Activated CD8-positive, alpha-beta memory T cell treated with anti-CD3 and anti-CD28 coated beads, Interleukin-2, amount 50 U/mL, for 48 hours (primary cell): ENCODE data around the gene COPS7A.

ENCODE experiments used
- DNase-seq: peaks from one replicate; pipeline ENCODE4 v3.0.0-alpha.2; 2020

Gene COPS7A

GRCh38 chr12:6752167-6752920 lies 28.5 kb downstream of the COPS7A start:
- no peak for DNase-seq

DNA sequence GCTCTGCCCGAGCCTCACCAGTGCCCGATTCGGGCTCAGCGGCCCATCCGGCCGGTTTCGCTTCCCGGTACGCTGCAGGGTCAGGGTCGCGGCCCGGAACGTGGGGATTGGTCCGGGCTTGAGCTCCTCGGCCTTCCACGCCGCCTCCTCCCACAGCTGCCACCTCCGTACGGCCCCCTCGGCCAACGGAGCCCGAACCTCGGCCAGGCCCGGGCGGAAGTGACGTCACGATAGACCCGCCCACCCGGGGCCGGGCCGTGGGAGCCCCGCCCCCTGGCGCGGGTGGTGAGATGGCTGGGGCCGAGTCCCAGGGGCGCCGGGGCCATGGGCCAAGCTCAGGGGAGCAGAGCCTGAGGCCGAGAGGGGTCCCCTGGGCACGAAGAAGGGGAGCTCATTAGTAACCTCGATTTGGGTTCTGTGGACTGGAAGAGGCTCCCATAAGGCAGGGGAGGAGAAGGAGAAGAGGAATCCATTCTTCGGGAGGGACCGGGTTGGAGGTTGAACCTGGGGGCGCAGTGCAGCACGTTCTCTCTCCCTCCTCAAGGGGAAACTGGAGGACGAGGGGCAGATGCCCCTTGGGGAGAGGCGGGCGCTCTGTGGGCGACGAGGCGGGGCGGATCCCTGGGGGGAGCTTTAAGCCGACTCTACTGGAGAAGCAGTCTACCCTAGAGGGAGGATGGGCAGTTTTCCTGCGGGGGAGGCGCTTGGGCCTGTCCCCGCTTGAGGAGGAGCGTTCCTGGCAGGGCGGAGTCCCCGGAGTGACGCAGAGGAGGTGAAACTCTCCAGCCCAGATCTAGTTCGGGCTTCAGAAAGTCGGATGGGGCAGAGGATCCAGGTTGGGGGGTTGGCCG lies 29.3 kb downstream of the COPS7A start, which contains the start of gene MLF2:
Gene MLF2, minus strand, starts transcription at position 221 of the 851 bp plus-strand sequence. CDS start 807 bp downstream, outside the sequence.
- DNase-seq: peak; percentile 99

DNA sequence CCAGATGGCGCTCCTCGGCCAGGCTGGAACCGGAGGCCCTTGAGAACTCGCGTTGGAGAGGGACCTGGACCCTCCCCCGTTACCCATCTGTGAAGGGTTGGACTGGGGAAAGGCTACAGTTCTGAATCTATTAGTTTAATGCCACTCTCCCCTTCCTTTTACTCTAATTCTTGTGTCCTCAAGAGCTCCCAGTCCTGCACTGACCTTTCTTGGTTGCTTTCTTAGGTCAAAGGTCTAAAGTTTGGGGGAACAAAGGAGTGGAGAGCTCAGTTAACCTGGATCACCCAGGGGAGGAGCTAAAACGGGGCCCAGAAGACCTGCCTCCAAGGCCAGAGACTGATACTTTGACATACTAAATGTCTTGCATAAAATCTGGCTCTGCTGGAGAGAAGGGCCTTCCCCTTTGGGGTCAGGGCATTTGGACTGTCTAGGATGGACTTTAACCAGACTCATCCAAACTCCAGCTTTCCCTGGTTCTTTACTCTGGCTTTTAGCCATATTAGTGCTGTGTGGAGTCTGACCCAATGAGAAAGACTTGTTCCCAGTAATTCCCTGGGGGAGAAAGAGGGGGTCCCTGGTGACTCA lies 30.0 kb downstream of the COPS7A start:
- DNase-seq: no peak

DNA sequence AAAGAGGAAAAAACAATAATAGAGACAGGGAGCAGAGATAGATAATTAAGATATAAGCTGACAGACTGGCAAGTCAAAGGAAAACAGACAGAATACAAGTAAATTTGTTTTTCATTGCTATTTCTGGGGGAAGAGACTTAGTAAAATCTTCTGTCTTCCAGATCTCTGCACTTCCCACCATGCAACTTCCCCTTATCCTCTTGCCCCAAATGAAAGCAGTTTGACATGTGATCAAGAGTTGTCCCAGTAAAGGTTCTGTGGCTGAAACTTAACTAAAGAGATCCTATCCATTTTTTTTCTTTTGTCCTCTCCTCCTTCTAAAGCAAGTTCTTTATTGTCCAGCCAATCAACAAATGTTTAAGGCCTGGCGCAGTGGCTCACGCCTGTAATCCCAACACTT lies 30.6 kb downstream of the COPS7A start:
- DNase-seq: no peak

DNA sequence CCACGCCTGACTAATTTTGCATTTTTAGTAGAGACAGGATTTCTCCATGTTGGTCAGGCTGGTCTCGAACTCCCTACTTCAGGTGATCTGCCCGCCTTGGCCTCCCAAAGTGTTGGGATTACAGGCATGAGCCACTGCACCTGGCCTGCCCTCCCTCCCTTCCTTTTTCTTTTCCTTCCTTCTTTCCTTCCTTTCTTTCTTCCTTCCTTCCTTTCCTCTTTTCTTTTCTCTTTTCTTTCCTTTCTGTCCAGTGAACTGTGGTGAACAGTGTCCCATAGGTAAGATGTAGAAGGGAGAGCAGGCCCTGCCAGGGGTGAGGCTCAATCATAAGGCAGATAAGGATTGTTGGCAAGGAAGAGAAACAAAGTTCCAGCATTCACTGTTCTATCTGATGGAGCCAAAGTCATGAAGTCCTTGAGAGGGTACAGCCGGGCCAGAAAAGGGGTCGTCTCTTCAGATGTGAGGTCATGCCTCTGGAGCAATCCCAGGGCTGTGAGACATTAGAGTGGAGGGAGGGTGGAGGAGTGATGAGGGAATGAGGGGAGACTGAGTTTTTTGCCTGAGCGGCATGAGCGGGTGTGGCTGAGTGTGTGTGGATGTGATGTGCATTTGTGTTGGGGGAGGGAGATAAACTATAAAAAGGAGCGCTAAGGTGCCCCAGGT lies 33.3 kb downstream of the COPS7A start:
- no peak for DNase-seq

GRCh38 chr12:6758506-6759095 lies 34.8 kb downstream of the COPS7A start:
- no peak for DNase-seq

GRCh38 chr12:6759741-6760140 lies 35.9 kb downstream of the COPS7A start:
- no peak for DNase-seq

- DNase-seq: no peak
Measured at GRCh38 chr12:6763380-6763779, 39.5 kb downstream of the COPS7A start.

DNA sequence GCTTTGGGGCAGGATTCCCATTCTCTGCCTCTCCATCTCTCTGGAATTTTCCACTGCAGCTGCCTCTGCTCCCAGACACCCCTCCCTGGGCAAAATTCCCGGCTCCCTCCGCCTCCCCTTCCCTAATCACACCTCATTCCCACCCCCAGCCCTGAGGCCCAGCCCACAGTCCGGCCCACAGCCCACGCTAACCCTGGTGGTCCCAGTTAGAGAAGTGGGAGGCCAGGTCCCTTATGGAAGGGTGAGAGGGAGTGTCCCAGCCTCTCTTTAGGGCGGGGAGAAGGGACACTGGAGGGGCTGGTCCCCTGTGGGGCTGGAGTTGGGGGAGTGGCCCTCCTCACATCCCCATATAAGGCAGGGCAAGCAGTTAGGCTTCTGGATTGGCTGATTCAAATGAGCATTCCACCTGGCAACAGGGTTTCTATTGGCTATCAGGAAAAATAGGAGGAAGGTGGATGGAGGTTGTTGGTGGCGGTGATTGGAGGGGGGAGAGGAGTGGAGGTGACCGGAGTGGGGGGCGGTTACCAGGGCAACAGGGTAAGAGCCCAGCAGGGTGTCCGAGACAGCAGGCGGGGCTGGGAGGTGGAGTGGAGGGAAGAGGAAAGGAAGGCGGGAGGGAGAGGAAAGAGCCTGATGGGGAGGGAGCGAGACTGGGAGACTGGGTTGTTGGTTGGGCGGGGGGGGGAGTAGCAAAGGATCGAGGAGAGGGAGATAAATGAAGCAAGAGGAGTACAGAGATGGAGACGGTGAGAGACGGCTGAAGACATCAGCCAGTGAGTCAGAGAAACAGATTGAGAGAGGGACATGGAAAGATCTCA lies 40.4 kb downstream of the COPS7A start:
- no peak for DNase-seq

GRCh38 chr12:6765048-6765633 lies 41.3 kb downstream of the COPS7A start:
- no peak for DNase-seq

- no peak for DNase-seq
Measured at GRCh38 chr12:6765634-6766581, 42.1 kb downstream of the COPS7A start, which contains the start of gene PTMS. TSS of gene PTMS (plus strand) at chr12:6766363. CDS start at chr12:6766706, 343 bp downstream.

DNA sequence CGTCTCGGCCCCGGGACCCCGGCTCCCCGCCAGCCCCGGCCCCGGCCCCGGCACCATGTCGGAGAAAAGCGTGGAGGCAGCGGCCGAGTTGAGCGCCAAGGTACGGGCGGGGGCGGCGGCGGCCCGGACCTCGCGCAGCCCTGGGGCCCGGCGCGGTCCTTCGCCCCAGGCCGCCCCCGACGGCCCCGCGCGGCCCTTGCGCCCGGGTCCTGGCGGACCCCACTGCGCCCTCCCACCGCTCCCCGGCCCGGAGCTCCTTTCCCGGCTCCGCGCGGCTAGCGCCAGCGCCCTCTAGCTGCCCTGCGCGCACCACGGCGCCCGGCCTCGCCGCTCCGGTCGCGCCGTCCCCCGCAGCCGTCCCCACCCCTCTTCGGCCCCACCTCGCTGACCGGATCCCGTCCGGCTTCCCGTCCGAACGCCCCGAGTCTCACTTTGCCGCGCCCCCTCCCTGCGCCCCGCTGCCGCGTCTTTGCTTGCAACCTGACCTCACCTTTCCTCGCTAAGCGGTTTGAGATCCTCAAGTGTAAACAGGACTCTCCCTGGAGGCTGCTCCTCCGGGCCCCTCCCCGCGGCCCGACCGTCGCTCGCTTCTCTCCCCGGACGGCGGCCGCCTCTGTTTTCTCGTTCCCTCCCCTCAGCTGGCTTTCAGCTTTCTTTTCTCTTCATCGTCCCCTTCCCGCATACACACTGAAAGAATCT lies 43.0 kb downstream of the COPS7A start:
- peak; percentile 79 for DNase-seq

DNA sequence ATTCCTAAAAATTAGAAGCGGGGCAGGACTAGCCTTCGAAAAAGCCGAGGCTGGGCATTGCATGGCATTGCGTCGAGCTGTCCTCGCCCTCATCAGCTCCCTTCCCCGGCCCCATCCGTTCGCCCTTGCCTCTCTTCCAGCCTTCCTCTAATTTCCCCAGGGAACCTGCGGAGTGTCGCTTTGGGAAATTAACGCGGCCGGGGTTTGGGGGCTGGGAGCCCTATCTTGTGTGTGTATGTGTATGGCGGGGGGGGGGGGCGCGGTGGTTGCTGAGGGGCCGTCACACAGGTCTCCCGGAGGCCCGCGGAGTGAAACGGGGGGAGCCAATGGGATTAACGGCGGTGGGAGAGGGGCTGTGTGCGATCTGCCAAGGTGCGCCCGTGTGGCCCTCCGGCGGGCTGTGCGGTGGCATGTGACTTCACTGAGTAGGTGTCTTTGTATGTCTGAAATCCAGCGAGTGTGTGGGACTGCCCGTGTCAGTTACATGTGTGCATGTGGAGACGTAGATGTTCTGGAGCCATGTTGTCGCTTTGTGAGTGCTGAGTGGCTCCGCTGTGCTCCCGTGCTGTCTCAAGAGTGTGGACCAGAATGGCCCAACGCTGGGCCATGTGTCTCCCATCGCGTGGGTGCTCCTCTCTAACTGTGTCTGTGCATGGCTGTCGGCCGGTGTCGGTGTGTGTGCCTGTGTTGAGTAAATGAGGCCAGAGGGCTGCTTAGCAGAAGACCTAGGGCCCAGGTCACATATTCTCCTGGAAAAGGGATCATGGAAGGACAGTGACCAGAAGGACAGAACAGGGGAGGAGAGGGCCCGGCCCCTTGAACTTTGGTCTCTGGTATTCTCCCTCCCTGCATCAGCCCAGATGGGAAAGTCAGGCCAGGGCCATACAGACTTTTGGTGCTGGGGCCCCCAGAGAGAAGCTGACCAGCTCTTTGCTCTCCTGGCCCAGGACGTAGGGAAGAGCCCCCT lies 43.8 kb downstream of the COPS7A start:
- DNase-seq: no peak

DNA sequence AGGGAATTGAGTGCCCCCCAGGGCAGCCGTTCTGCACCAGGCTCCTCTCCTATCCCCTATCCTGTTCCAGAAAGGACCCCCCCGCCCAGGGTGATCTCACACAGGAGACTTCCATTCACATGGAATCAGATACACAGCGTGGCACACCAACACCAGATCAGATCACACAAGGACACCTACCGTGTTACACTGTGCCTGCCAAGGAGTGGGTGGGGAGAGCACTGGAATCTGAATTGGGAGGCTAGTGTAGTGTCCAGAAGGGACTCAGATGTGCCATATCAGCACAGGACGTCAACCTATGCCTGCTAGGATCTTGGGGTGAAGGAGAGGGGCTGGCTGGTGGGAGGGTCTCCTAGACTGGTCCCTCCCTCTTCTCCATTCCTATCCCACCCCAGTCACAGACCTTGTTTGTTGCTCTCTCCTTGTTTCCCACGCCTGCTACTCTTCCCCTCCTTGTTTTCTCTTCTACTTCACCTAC lies 44.6 kb downstream of the COPS7A start:
- no peak for DNase-seq

GRCh38 chr12:6768990-6769389 lies 45.1 kb downstream of the COPS7A start:
- DNase-seq: peak; percentile 62

DNA sequence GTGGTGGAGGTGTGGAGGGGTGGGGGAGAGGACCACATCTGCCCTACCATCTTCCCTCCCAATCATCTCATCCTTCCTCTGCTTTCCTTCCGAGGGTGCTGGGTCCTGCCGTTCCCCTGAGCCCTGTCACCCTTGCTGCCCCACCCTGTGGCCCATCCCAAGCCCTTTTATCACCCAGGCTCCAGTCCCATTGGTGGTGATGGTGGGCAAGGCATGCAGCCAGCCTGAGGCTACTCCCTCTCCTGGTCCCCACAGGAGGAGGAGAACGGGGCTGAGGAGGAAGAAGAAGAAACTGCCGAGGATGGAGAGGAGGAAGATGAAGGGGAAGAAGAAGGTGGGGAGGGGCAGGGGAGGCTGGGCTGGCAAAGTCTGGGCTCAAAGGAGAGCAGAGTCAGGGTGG lies 45.8 kb downstream of the COPS7A start:
- DNase-seq: no peak

GRCh38 chr12:6770094-6770493 lies 46.2 kb downstream of the COPS7A start:
- no peak for DNase-seq

DNA sequence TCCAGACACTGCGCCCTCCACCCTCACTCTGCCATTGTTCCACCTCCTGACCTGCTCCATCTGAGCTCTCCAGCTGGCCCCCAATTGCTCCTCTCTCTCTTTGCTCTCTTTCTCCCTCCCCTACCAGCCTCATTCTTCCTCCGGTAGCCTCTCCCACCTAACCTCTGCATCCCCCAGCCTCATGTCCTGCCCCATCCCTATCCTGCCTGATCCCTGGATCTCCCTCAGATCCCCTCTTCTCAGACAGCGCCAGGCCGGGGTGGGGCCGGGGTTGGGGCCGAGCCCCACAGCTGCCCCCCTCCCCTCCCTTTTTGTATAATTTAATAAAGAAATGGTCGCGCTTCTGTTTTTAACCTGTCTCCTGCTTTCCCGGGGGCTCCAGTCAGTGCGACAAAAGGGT lies 46.8 kb downstream of the COPS7A start:
- DNase-seq: no peak
